B cell (primary cell): ENCODE results near the gene CD8B. TPM values are rescaled to one million over a fixed set of nuclear protein-coding genes. Genes with fewer than 3 reads are reported as not detected.

Source experiments
- ATAC-seq: fragments of 200-7000 bp; cut with Tn5 transposase; one replicate; pipeline ENCODE4 v1.10.0; 2021; ENCODE audit warnings: low read depth, mild to moderate bottlenecking, moderate number of reproducible peaks, moderate library complexity
- CTCF ChIA-PET: fragments of 350-600 bp; sonication (Branson Sonifier 250); formaldehyde crosslinking; loops from one replicate; lab custom pipeline; 2021; ENCODE audit warnings: antibody characterized with exemption, inconsistent platforms; lab: Charles Lee
- POLR2A ChIA-PET: fragments of 350-600 bp; sonication (Branson Sonifier 250); formaldehyde crosslinking; loops from one replicate; lab custom pipeline; 2021; ENCODE audit warnings: antibody characterized with exemption; lab: Charles Lee
- DNase-seq: peaks from one replicate; pipeline ENCODE4 v3.0.0; 2013
- H2AFZ ChIP-seq: 2 replicates; pipeline ENCODE4 v1.6.1; 2012; ENCODE audit warnings: mild to moderate bottlenecking, low read depth, low read length; ENCODE audit not compliant: insufficient read depth, poor library complexity, severe bottlenecking
- H3K27ac ChIP-seq, 2 donors: 1 replicate in 1 of 2; 2 replicates in 1 of 2; pipeline ENCODE4 v1.5.1; 2012 to 2013; ENCODE audit warnings: low read length in 2 of 2, mild to moderate bottlenecking in 2 of 2, moderate library complexity in 1 of 2
- H3K27me3 ChIP-seq, 4 experiments: fragments of 200-600 bp in 1 of 4; sonication (generic) in 1 of 4; replicated peaks in 1 of 4; 1 replicate in 2 of 4; 2 replicates in 2 of 4; pipeline versions ENCODE4 v1.6.1 to v1.7.0; 2013 to 2016; ENCODE audit warnings: low read length in 3 of 4, mild to moderate bottlenecking in 2 of 4, mixed read lengths in 1 of 4, moderate library complexity in 1 of 4; ENCODE audit not compliant: insufficient read depth in 4 of 4, control insufficient read depth in 3 of 4; ENCODE audit errors: control extremely low read depth in 1 of 4
- H3K36me3 ChIP-seq, 2 experiments: replicated peaks in 1 of 2; 1 replicate in 1 of 2; 2 replicates in 1 of 2; pipeline versions ENCODE4 v1.6.1 to v1.7.1; 2013; ENCODE audit warnings: low read length in 1 of 2; ENCODE audit not compliant: insufficient read depth in 2 of 2, control insufficient read depth in 1 of 2; ENCODE audit errors: control extremely low read depth in 1 of 2, extremely low read depth in 1 of 2
- H3K4me1 ChIP-seq, 2 donors: fragments of 200-600 bp in 1 of 2; sonication (generic) in 1 of 2; 1 replicate in 1 of 2; 2 replicates in 1 of 2; pipeline versions ENCODE4 v1.5.1 to v1.6.1; 2013 to 2017; ENCODE audit warnings: low read length in 2 of 2; ENCODE audit not compliant: control insufficient read depth in 2 of 2, insufficient read depth in 2 of 2
- H3K4me2 ChIP-seq: replicated peaks from 2 replicates; pipeline ENCODE3; 2012; ENCODE audit warnings: mild to moderate bottlenecking, low read depth, low read length; ENCODE audit not compliant: poor library complexity, severe bottlenecking
- H3K4me3 ChIP-seq, 5 experiments: fragments of 200-600 bp in 1 of 5; sonication (generic) in 1 of 5; 1 replicate in 3 of 5; 2 replicates in 2 of 5; pipeline versions ENCODE4 v1.5.1 to v1.7.0; 2011 to 2016; ENCODE audit warnings: low read length in 4 of 5, mild to moderate bottlenecking in 4 of 5, low read depth in 2 of 5, control low read depth in 1 of 5, moderate library complexity in 1 of 5; ENCODE audit not compliant: insufficient read depth in 1 of 5; ENCODE audit errors: control extremely low read depth in 1 of 5, extremely low read depth in 1 of 5
- H3K79me2 ChIP-seq: fragments of 200-600 bp; sonication (generic); one replicate; pipeline ENCODE4 v1.6.0; 2016; ENCODE audit warnings: low read length; ENCODE audit not compliant: control insufficient read depth, insufficient read depth
- H3K9ac ChIP-seq: fragments of 200-600 bp; sonication (generic); 2 replicates; pipeline ENCODE4 v1.6.1; 2017; ENCODE audit warnings: mild to moderate bottlenecking, low read length, moderate library complexity
- H3K9me3 ChIP-seq, 3 donors: one replicate each; pipeline versions ENCODE4 v1.6.1 to v1.7.1; 2013; ENCODE audit warnings: low read length in 2 of 3; ENCODE audit not compliant: control insufficient read depth in 2 of 3, insufficient read depth in 1 of 3; ENCODE audit errors: control extremely low read depth in 1 of 3
- H4K20me1 ChIP-seq: 2 replicates; pipeline ENCODE4 v1.6.0; 2012; ENCODE audit warnings: mild to moderate bottlenecking, low read length; ENCODE audit not compliant: insufficient read depth, control insufficient read depth, poor library complexity, severe bottlenecking
- H3K27ac Mint-ChIP-seq: one replicate; pipeline ENCODE4 v1.8.0; 2021; ENCODE audit warnings: mixed read lengths
- H3K27me3 Mint-ChIP-seq: one replicate; pipeline ENCODE4 v1.8.0; 2021; ENCODE audit warnings: mixed read lengths
- H3K4me1 Mint-ChIP-seq: one replicate; pipeline ENCODE4 v1.8.0; 2021; ENCODE audit warnings: mixed read lengths
- H3K4me3 Mint-ChIP-seq: one replicate; pipeline ENCODE4 v1.8.0; 2021; ENCODE audit warnings: mixed read lengths
- H3K9me3 Mint-ChIP-seq: one replicate; pipeline ENCODE4 v1.8.0; 2022; ENCODE audit warnings: mixed read lengths; ENCODE audit not compliant: insufficient read depth
- EZH2 ChIP-seq: IDR thresholded peaks from 2 replicates; pipeline ENCODE4 v1.6.1; 2012; ENCODE audit warnings: borderline replicate concordance, low read depth, mild to moderate bottlenecking, moderate library complexity, low read length; ENCODE audit not compliant: insufficient read depth, poor library complexity, severe bottlenecking
- WGBS: methylation state at CpG from one replicate; pipeline ENCODE4 v1.1.5; 2013; ENCODE audit warnings: missing lambda C conversion rate; ENCODE audit not compliant: insufficient coverage; 5-methylcytosine and 5-hydroxymethylcytosine counted together
- intact Hi-C: fragments of 100-400 bp; cut with micrococcal nuclease; formaldehyde crosslinking; loops from one replicate; pipeline ENCODE4 v1.10.0; 2022
- polyA plus RNA-seq: library from polyadenylated mRNA; depleted of rRNA; stranded (reverse); fragments of >200 nt; gene quantifications from 2 replicates; pipeline ENCODE4 v1.2.3, GENCODE V29; 2012
- total RNA-seq, 2 donors: library from RNA; stranded (reverse); fragments of 120-200 nt in 1 of 2; gene quantifications; 1 replicate in 1 of 2; 2 replicates in 1 of 2; pipeline versions ENCODE4 v1.2.3 to v1.2.4, GENCODE V29; 2013 to 2022
- TF ChIP-seq, protein P1 (sequence below): fragments of 200-600 bp; IDR thresholded peaks from one replicate; pipeline ENCODE4 v1.8.0; 2022; ENCODE audit warnings: antibody characterized with exemption, mild to moderate bottlenecking

Gene CD8B
- total and polyA plus RNA-seq, 2 donors (not counting 1 experiment from before 2014, with no cell fraction given): 0.45 TPM; not detected in 1

DNA sequence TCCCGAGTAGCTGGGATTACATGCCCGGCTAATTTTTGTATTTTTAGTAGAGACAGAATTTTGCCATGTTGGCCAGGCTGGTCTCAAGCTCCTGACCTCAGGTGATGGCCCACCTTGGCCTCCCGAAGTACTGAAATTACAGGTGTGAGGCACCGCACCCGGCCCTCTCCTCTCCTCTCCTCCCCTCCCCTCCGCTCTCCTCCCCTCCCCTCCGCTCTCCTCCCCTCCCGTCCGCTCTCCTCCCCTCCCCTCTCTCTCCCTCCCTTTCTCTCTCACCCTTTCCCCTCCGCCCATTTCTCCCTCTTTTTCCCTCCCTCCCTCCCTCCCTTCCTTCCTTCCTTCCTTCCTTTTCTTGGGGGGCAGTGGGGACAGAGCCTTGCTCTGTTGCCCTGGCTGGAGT, 28.4 kb downstream of the CD8B start:
- TF ChIP-seq, protein P1, sequence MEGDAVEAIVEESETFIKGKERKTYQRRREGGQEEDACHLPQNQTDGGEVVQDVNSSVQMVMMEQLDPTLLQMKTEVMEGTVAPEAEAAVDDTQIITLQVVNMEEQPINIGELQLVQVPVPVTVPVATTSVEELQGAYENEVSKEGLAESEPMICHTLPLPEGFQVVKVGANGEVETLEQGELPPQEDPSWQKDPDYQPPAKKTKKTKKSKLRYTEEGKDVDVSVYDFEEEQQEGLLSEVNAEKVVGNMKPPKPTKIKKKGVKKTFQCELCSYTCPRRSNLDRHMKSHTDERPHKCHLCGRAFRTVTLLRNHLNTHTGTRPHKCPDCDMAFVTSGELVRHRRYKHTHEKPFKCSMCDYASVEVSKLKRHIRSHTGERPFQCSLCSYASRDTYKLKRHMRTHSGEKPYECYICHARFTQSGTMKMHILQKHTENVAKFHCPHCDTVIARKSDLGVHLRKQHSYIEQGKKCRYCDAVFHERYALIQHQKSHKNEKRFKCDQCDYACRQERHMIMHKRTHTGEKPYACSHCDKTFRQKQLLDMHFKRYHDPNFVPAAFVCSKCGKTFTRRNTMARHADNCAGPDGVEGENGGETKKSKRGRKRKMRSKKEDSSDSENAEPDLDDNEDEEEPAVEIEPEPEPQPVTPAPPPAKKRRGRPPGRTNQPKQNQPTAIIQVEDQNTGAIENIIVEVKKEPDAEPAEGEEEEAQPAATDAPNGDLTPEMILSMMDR: no peak
- WGBS: no CpG with 5 or more reads among the region's 10 CpGs
- intact Hi-C loops: no loop called here
- Histone ChIP-seq H3K27me3 (no peaks in the 10 kb centered on the region), H3K36me3 (no peaks in the 10 kb centered on the region), H3K4me3 (no peak overlapping the region), H3K9me3 (no peaks in the 10 kb centered on the region), H3K9ac (no peak overlapping the region), H3K79me2 (no peaks in the 10 kb centered on the region), H3K4me1 (no peaks in the 10 kb centered on the region), H4K20me1 (no peaks in the 10 kb centered on the region), H3K4me2 (no peak overlapping the region), H2AFZ (no peak overlapping the region), H3K27ac (no peak overlapping the region)
- ChIA-PET CTCF (no interaction called here), POLR2A (no interaction called here)
- Mint-ChIP-seq H3K27me3 (peaks cover 8% of the 10 kb centered on the region), H3K9me3 (no peaks in the 10 kb centered on the region), H3K4me3 (no peak overlapping the region), H3K4me1 (no peaks in the 10 kb centered on the region), H3K27ac (no peak overlapping the region)
- ATAC-seq (no peak), DNase-seq (no peak)

DNA sequence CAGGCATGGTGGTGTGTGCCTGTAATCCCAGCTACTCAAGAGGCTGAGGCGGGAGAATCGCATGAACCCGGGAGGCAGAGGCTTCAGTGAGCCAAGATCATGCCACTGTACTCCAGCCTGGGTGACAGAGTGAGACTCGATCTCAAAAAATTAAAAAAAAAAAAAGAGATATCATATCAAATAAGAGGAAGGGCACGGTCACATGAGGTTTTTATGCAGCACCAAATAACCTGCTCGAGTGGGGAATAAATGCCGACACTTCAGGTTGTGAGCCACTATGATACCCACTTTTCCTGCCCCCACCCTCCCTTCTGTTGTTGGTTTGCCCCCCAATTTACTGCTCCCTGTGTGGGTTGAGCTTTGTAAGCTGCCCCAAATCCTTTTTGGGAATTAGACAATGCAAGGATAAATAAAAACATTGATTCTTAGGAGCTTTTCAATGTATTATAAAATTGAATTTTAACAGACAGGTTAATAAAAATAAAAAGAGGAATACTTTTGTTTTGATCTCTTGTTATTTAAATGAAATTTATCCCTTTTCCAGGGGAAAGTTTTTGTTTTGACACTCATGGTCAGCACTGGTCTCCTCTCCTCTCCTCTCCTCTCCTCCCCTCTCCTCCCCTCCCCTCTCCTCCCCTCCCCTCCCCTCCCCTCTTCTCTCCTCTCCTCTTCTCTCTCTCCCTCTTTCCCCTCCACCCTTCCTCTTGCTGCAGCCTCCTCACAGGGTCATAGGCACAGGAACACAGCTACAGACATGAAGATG, 29.2 kb downstream of the CD8B start:
- TF ChIP-seq EZH2: no peak
- TF ChIP-seq, protein P1: no peak
- no peaks in the 10 kb centered on the region for H3K9me3 Mint-ChIP-seq
- no peaks in the 10 kb centered on the region for H3K36me3 ChIP-seq
- WGBS: no CpG with 5 or more reads among the region's 7 CpGs
- H3K4me3 Mint-ChIP-seq: no peak overlapping the region
- H3K27me3 Mint-ChIP-seq: peaks cover 8% of the 10 kb centered on the region
- no peaks in the 10 kb centered on the region for H4K20me1 ChIP-seq
- no peak overlapping the region for H2AFZ ChIP-seq
- no peaks in the 10 kb centered on the region for H3K9me3 ChIP-seq
- no peak overlapping the region for H3K4me3 ChIP-seq
- ChIA-PET POLR2A (no interaction called here), CTCF (no interaction called here)
- H3K9ac ChIP-seq: no peak overlapping the region
- H3K4me1 ChIP-seq: no peaks in the 10 kb centered on the region
- H3K27ac Mint-ChIP-seq: no peak overlapping the region
- intact Hi-C loops: no loop called here
- H3K4me1 Mint-ChIP-seq: no peaks in the 10 kb centered on the region
- H3K27ac ChIP-seq: no peak overlapping the region
- H3K79me2 ChIP-seq: no peaks in the 10 kb centered on the region
- DNase-seq (no peak), ATAC-seq (no peak)
- no peak overlapping the region for H3K4me2 ChIP-seq
- H3K27me3 ChIP-seq: no peaks in the 10 kb centered on the region
